Kidney (tissue), 14 donors: ENCODE measurements around the gene VSNL1. TPM values are rescaled to one million over a fixed set of nuclear protein-coding genes. Genes with fewer than 3 reads are reported as not detected.

Source experiments
- DNase-seq, 5 donors: peaks; one replicate each; pipeline ENCODE4 v3.0.0-alpha.2; 2013 to 2020
- FAIRE-seq: peaks from 2 replicates; lab custom pipeline; 2012; peaks lifted over from hg19 to GRCh38; lab: Jason Lieb, UNC
- H3K27ac ChIP-seq, 2 donors: one replicate each; pipeline ENCODE4 v1.7.0; 2013; ENCODE audit warnings: low read depth in 2 of 2, low read length in 2 of 2, inconsistent platforms in 1 of 2
- H3K27me3 ChIP-seq: one replicate; pipeline ENCODE4 v1.7.1; 2013; ENCODE audit warnings: low read length, inconsistent platforms; ENCODE audit not compliant: control insufficient read depth, insufficient read depth
- H3K36me3 ChIP-seq, 3 donors: one replicate each; pipeline versions ENCODE4 v1.7.0 to v1.7.1; 2013; ENCODE audit warnings: low read length in 3 of 3, control low read depth in 1 of 3, inconsistent platforms in 1 of 3; ENCODE audit not compliant: insufficient read depth in 3 of 3, control insufficient read depth in 2 of 3
- H3K4me1 ChIP-seq, 3 donors: one replicate each; pipeline versions ENCODE4 v1.7.0 to v1.7.1; 2013; ENCODE audit warnings: low read length in 3 of 3, inconsistent platforms in 1 of 3, low read depth in 1 of 3; ENCODE audit not compliant: control insufficient read depth in 2 of 3, insufficient read depth in 2 of 3
- H3K4me3 ChIP-seq, 3 donors: one replicate each; pipeline versions ENCODE4 v1.7.0 to v1.8.1; 2013; ENCODE audit warnings: low read length in 3 of 3, control low read depth in 1 of 3, inconsistent platforms in 1 of 3
- H3K9ac ChIP-seq, 3 donors: one replicate each; pipeline versions ENCODE4 v1.7.0 to v1.7.1; 2013; ENCODE audit warnings: low read length in 3 of 3, control low read depth in 1 of 3, inconsistent platforms in 1 of 3
- H3K9me3 ChIP-seq, 3 donors: one replicate each; pipeline versions ENCODE4 v1.7.0 to v1.7.1; 2013; ENCODE audit warnings: low read length in 3 of 3, control low read depth in 1 of 3, inconsistent platforms in 1 of 3; ENCODE audit not compliant: control insufficient read depth in 2 of 3, insufficient read depth in 1 of 3
- intact Hi-C: fragments of 100-400 bp; cut with DNase I; formaldehyde crosslinking; loops from one replicate; pipeline ENCODE4 v1.11.1; 2022
- polyA plus RNA-seq: library from polyadenylated mRNA; stranded (reverse); fragments of 350-450 nt; fragmentation: Illumina TruSeq; extraction: RNeasy Lipid Tissue Mini Kit (QIAGEN cat#74804); gene quantifications from one replicate; pipeline ENCODE4 v1.2.3, GENCODE V29; 2014; ENCODE audit warnings: low read depth, low replicate concordance; ENCODE audit not compliant: insufficient read depth
- total RNA-seq: library from RNA; stranded (reverse); fragmentation: NEBNext Ultra II Directional; extraction: Animal tissue kit (Norgen Biotek cat#: 25700); gene quantifications from one replicate; pipeline ENCODE4 v1.2.1, GENCODE V29; 2021
- TF ChIP-seq, protein P1 (sequence below): IDR thresholded peaks from 3 replicates; pipeline ENCODE4 v1.5.1; 2012; ENCODE audit warnings: mild to moderate bottlenecking, moderate library complexity, borderline replicate concordance; ENCODE audit not compliant: insufficient read depth; ENCODE audit errors: extremely low read depth
- donor health status: control.
- donor health status: control.
- donor health status: control.
- donor health status: control.
- donor health status: control.
- donor health status: DM: yes; HTN: yes; CAD: no.
- donor health status: Normal renal cell carcinoma (clear cell type).

Gene VSNL1
- total and polyA plus RNA-seq, 2 donors from 2014 or later = 0.44 to 1.0 TPM

- peaks cover 0 to 4% (median 0%) of the 10 kb centered on the region in 3 donors for H3K4me1 ChIP-seq
- intact Hi-C loops = no loop called here
- DNase-seq (no peak), FAIRE-seq (no peak)
- H3K4me3 ChIP-seq = no peak overlapping the region
- TF ChIP-seq, protein P1, sequence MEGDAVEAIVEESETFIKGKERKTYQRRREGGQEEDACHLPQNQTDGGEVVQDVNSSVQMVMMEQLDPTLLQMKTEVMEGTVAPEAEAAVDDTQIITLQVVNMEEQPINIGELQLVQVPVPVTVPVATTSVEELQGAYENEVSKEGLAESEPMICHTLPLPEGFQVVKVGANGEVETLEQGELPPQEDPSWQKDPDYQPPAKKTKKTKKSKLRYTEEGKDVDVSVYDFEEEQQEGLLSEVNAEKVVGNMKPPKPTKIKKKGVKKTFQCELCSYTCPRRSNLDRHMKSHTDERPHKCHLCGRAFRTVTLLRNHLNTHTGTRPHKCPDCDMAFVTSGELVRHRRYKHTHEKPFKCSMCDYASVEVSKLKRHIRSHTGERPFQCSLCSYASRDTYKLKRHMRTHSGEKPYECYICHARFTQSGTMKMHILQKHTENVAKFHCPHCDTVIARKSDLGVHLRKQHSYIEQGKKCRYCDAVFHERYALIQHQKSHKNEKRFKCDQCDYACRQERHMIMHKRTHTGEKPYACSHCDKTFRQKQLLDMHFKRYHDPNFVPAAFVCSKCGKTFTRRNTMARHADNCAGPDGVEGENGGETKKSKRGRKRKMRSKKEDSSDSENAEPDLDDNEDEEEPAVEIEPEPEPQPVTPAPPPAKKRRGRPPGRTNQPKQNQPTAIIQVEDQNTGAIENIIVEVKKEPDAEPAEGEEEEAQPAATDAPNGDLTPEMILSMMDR = no peak
- H3K36me3 ChIP-seq = no peaks in the 10 kb centered on the region
- no peaks in the 10 kb centered on the region for H3K9me3 ChIP-seq
- no peak overlapping the region for H3K9ac ChIP-seq
- no peaks in the 10 kb centered on the region for H3K27me3 ChIP-seq
- no peak overlapping the region for H3K27ac ChIP-seq
Measured at GRCh38 chr2:17521621-17522020, 18.9 kb upstream of the VSNL1 start.

DNA sequence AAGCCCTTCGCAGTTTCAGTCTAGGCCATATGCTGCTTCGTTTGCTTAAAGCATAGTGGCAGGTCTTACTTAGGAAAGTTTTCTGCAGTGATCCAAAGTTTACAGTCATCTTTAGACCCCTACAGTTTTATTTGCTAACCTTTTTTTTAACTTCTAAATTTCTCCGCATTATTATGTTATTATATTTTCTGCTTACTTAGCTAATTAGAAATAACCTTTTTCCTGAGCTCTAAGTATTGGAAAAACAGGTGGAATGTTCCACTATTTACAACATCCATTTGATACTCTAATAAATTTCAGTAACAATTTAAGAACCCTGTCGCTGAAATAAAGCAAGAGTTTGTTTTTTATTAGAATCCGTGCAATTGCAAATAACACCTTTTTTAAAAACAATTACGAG, 18.2 kb upstream of the VSNL1 start:
- Histone ChIP-seq H3K4me1 (peaks cover 0 to 4% (median 0%) of the 10 kb centered on the region in 3 donors), H3K4me3 (no peak overlapping the region), H3K36me3 (no peaks in the 10 kb centered on the region), H3K9ac (no peak overlapping the region), H3K27ac (no peak overlapping the region), H3K27me3 (no peaks in the 10 kb centered on the region), H3K9me3 (no peaks in the 10 kb centered on the region)
- TF ChIP-seq, protein P1 = no peak
- DNase-seq = no peak
- no peak for FAIRE-seq
- intact Hi-C loops = no loop called here

DNA sequence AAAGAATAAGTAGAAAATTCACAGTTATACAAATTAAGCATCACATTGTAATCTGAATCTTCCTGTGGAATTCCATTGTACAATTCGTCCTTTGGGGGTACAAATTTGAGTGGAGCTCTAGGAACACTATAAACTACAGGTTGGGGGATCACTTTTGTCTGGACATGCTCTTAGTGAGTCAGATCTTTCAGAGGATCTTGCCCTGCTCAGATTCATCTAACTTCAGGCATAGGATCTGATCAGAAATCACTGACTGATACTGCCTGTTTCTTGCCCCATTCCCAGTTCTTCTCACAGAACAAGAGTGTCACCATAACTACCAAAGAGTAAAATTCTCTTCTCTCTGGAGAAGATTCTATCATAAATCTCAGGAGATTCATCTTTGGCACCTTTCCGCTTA, 10.7 kb upstream of the VSNL1 start:
- TF ChIP-seq, protein P1 = no peak
- intact Hi-C loops = no loop called here
- Histone ChIP-seq H3K4me1 (no peaks in the 10 kb centered on the region), H3K4me3 (no peak overlapping the region), H3K36me3 (no peaks in the 10 kb centered on the region), H3K27ac (no peak overlapping the region), H3K27me3 (no peaks in the 10 kb centered on the region), H3K9ac (no peak overlapping the region), H3K9me3 (no peaks in the 10 kb centered on the region)
- DNase-seq (no peak), FAIRE-seq (no peak)

GRCh38 chr2:17533546-17533945, 7.0 kb upstream of the VSNL1 start:
- Histone ChIP-seq H3K4me3 (no peak overlapping the region), H3K27ac (no peak overlapping the region), H3K36me3 (no peaks in the 10 kb centered on the region), H3K9ac (no peak overlapping the region), H3K27me3 (peaks cover 6% of the 10 kb centered on the region), H3K4me1 (no peaks in the 10 kb centered on the region), H3K9me3 (no peaks in the 10 kb centered on the region)
- intact Hi-C loops = no loop called here
- TF ChIP-seq, protein P1 = no peak
- no peak for FAIRE-seq
- DNase-seq = no peak
